B cell (primary cell): ENCODE results near the gene MAP3K20. TPM values are rescaled to one million over a fixed set of nuclear protein-coding genes. Genes with fewer than 3 reads are reported as not detected.

Source experiments
- ATAC-seq: fragments of 200-7000 bp; cut with Tn5 transposase; one replicate; pipeline ENCODE4 v1.10.0; 2021; ENCODE audit warnings: low read depth, mild to moderate bottlenecking, moderate number of reproducible peaks, moderate library complexity
- CTCF ChIA-PET: fragments of 350-600 bp; sonication (Branson Sonifier 250); formaldehyde crosslinking; loops from one replicate; lab custom pipeline; 2021; ENCODE audit warnings: antibody characterized with exemption, inconsistent platforms; lab: Charles Lee
- POLR2A ChIA-PET: fragments of 350-600 bp; sonication (Branson Sonifier 250); formaldehyde crosslinking; loops from one replicate; lab custom pipeline; 2021; ENCODE audit warnings: antibody characterized with exemption; lab: Charles Lee
- DNase-seq: peaks from one replicate; pipeline ENCODE4 v3.0.0; 2013
- H2AFZ ChIP-seq: 2 replicates; pipeline ENCODE4 v1.6.1; 2012; ENCODE audit warnings: mild to moderate bottlenecking, low read depth, low read length; ENCODE audit not compliant: insufficient read depth, poor library complexity, severe bottlenecking
- H3K27ac ChIP-seq, 2 donors: 1 replicate in 1 of 2; 2 replicates in 1 of 2; pipeline ENCODE4 v1.5.1; 2012 to 2013; ENCODE audit warnings: low read length in 2 of 2, mild to moderate bottlenecking in 2 of 2, moderate library complexity in 1 of 2
- H3K27me3 ChIP-seq, 4 experiments: fragments of 200-600 bp in 1 of 4; sonication (generic) in 1 of 4; replicated peaks in 1 of 4; 1 replicate in 2 of 4; 2 replicates in 2 of 4; pipeline versions ENCODE4 v1.6.1 to v1.7.0; 2013 to 2016; ENCODE audit warnings: low read length in 3 of 4, mild to moderate bottlenecking in 2 of 4, mixed read lengths in 1 of 4, moderate library complexity in 1 of 4; ENCODE audit not compliant: insufficient read depth in 4 of 4, control insufficient read depth in 3 of 4; ENCODE audit errors: control extremely low read depth in 1 of 4
- H3K36me3 ChIP-seq, 2 experiments: replicated peaks in 1 of 2; 1 replicate in 1 of 2; 2 replicates in 1 of 2; pipeline versions ENCODE4 v1.6.1 to v1.7.1; 2013; ENCODE audit warnings: low read length in 1 of 2; ENCODE audit not compliant: insufficient read depth in 2 of 2, control insufficient read depth in 1 of 2; ENCODE audit errors: control extremely low read depth in 1 of 2, extremely low read depth in 1 of 2
- H3K4me1 ChIP-seq, 2 donors: fragments of 200-600 bp in 1 of 2; sonication (generic) in 1 of 2; 1 replicate in 1 of 2; 2 replicates in 1 of 2; pipeline versions ENCODE4 v1.5.1 to v1.6.1; 2013 to 2017; ENCODE audit warnings: low read length in 2 of 2; ENCODE audit not compliant: control insufficient read depth in 2 of 2, insufficient read depth in 2 of 2
- H3K4me2 ChIP-seq: replicated peaks from 2 replicates; pipeline ENCODE3; 2012; ENCODE audit warnings: mild to moderate bottlenecking, low read depth, low read length; ENCODE audit not compliant: poor library complexity, severe bottlenecking
- H3K4me3 ChIP-seq, 5 experiments: fragments of 200-600 bp in 1 of 5; sonication (generic) in 1 of 5; 1 replicate in 3 of 5; 2 replicates in 2 of 5; pipeline versions ENCODE4 v1.5.1 to v1.7.0; 2011 to 2016; ENCODE audit warnings: low read length in 4 of 5, mild to moderate bottlenecking in 4 of 5, low read depth in 2 of 5, control low read depth in 1 of 5, moderate library complexity in 1 of 5; ENCODE audit not compliant: insufficient read depth in 1 of 5; ENCODE audit errors: control extremely low read depth in 1 of 5, extremely low read depth in 1 of 5
- H3K79me2 ChIP-seq: fragments of 200-600 bp; sonication (generic); one replicate; pipeline ENCODE4 v1.6.0; 2016; ENCODE audit warnings: low read length; ENCODE audit not compliant: control insufficient read depth, insufficient read depth
- H3K9ac ChIP-seq: fragments of 200-600 bp; sonication (generic); 2 replicates; pipeline ENCODE4 v1.6.1; 2017; ENCODE audit warnings: mild to moderate bottlenecking, low read length, moderate library complexity
- H3K9me3 ChIP-seq, 3 donors: one replicate each; pipeline versions ENCODE4 v1.6.1 to v1.7.1; 2013; ENCODE audit warnings: low read length in 2 of 3; ENCODE audit not compliant: control insufficient read depth in 2 of 3, insufficient read depth in 1 of 3; ENCODE audit errors: control extremely low read depth in 1 of 3
- H4K20me1 ChIP-seq: 2 replicates; pipeline ENCODE4 v1.6.0; 2012; ENCODE audit warnings: mild to moderate bottlenecking, low read length; ENCODE audit not compliant: insufficient read depth, control insufficient read depth, poor library complexity, severe bottlenecking
- H3K27ac Mint-ChIP-seq: one replicate; pipeline ENCODE4 v1.8.0; 2021; ENCODE audit warnings: mixed read lengths
- H3K27me3 Mint-ChIP-seq: one replicate; pipeline ENCODE4 v1.8.0; 2021; ENCODE audit warnings: mixed read lengths
- H3K4me1 Mint-ChIP-seq: one replicate; pipeline ENCODE4 v1.8.0; 2021; ENCODE audit warnings: mixed read lengths
- H3K4me3 Mint-ChIP-seq: one replicate; pipeline ENCODE4 v1.8.0; 2021; ENCODE audit warnings: mixed read lengths
- H3K9me3 Mint-ChIP-seq: one replicate; pipeline ENCODE4 v1.8.0; 2022; ENCODE audit warnings: mixed read lengths; ENCODE audit not compliant: insufficient read depth
- EZH2 ChIP-seq: IDR thresholded peaks from 2 replicates; pipeline ENCODE4 v1.6.1; 2012; ENCODE audit warnings: borderline replicate concordance, low read depth, mild to moderate bottlenecking, moderate library complexity, low read length; ENCODE audit not compliant: insufficient read depth, poor library complexity, severe bottlenecking
- WGBS: methylation state at CpG from one replicate; pipeline ENCODE4 v1.1.5; 2013; ENCODE audit warnings: missing lambda C conversion rate; ENCODE audit not compliant: insufficient coverage; 5-methylcytosine and 5-hydroxymethylcytosine counted together
- intact Hi-C: fragments of 100-400 bp; cut with micrococcal nuclease; formaldehyde crosslinking; loops from one replicate; pipeline ENCODE4 v1.10.0; 2022
- polyA plus RNA-seq: library from polyadenylated mRNA; depleted of rRNA; stranded (reverse); fragments of >200 nt; gene quantifications from 2 replicates; pipeline ENCODE4 v1.2.3, GENCODE V29; 2012
- total RNA-seq, 2 donors: library from RNA; stranded (reverse); fragments of 120-200 nt in 1 of 2; gene quantifications; 1 replicate in 1 of 2; 2 replicates in 1 of 2; pipeline versions ENCODE4 v1.2.3 to v1.2.4, GENCODE V29; 2013 to 2022
- TF ChIP-seq, protein P1 (sequence below): fragments of 200-600 bp; IDR thresholded peaks from one replicate; pipeline ENCODE4 v1.8.0; 2022; ENCODE audit warnings: antibody characterized with exemption, mild to moderate bottlenecking

Gene MAP3K20
- total and polyA plus RNA-seq, 2 donors (not counting 1 experiment from before 2014, with no cell fraction given), result 2.2 to 9.1 TPM

DNA sequence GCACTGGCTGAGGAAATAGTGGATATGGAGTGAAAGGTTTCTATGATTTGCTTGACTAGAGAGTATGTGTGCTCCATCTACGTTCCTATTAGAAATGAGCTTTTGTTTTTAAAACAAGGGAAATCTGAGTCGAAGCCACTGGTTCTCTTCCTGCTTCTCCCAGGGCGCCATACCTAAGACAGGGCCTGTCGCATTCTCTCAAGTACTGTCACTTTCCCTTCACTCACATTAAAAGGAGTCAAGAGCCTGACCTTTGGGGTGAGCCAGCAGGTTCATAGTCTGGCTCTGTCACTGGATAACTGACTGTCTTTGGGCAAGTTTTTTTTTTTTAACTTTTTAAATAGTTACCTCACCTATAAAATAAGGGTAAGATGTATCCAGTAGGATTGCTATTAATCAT is 121.0 kb downstream of the MAP3K20 start:
- intact Hi-C loops, result no loop called here
- Histone ChIP-seq H3K9me3 (no peaks in the 10 kb centered on the region), H3K27ac (no peak overlapping the region), H3K4me2 (no peak overlapping the region), H3K4me1 (no peaks in the 10 kb centered on the region), H3K27me3 (no peaks in the 10 kb centered on the region), H3K79me2 (no peaks in the 10 kb centered on the region), H3K9ac (no peak overlapping the region), H3K36me3 (peaks cover 0 to 11% of the 10 kb centered on the region in 2 experiments), H3K4me3 (no peak overlapping the region), H4K20me1 (no peaks in the 10 kb centered on the region), H2AFZ (no peak overlapping the region)
- Mint-ChIP-seq H3K27ac (no peak overlapping the region), H3K4me1 (no peaks in the 10 kb centered on the region), H3K9me3 (no peaks in the 10 kb centered on the region), H3K27me3 (no peaks in the 10 kb centered on the region), H3K4me3 (no peak overlapping the region)
- CTCF ChIA-PET, result interaction anchor here (1.1 kb wide), 1 partner anchor 14 kb away, joined by 5 read pairs; no protein-coding TSS in a partner anchor
- ATAC-seq (no peak), DNase-seq (no peak)
- POLR2A ChIA-PET, result no interaction called here
- WGBS, result 96% methylated on average over 4 of the region's 4 CpGs
- TF ChIP-seq, protein P1, sequence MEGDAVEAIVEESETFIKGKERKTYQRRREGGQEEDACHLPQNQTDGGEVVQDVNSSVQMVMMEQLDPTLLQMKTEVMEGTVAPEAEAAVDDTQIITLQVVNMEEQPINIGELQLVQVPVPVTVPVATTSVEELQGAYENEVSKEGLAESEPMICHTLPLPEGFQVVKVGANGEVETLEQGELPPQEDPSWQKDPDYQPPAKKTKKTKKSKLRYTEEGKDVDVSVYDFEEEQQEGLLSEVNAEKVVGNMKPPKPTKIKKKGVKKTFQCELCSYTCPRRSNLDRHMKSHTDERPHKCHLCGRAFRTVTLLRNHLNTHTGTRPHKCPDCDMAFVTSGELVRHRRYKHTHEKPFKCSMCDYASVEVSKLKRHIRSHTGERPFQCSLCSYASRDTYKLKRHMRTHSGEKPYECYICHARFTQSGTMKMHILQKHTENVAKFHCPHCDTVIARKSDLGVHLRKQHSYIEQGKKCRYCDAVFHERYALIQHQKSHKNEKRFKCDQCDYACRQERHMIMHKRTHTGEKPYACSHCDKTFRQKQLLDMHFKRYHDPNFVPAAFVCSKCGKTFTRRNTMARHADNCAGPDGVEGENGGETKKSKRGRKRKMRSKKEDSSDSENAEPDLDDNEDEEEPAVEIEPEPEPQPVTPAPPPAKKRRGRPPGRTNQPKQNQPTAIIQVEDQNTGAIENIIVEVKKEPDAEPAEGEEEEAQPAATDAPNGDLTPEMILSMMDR, result no peak
- no peak for TF ChIP-seq EZH2

DNA sequence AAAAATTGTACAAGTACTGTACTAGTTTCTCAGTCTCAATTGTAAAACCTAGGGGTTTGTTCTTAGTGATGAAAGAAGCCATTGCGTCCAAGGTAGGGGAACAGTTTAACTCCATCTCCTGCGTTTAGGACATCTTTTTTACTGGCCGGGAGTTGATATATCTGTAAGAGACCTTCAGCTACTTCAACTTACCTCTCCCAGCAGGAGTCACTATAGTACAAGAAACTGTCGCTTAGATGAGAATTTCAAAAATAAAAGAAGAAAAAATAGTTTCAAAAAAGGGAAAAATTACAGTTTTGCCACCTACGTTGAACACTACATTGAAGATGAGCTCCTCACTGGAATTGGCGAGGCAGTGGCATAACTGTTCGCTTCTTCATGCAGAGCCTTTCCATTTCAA is 122.7 kb downstream of the MAP3K20 start:
- TF ChIP-seq, protein P1, result no peak
- no peak for TF ChIP-seq EZH2
- no peak overlapping the region for H3K4me2 ChIP-seq
- no peaks in the 10 kb centered on the region for H4K20me1 ChIP-seq
- H3K4me1 ChIP-seq, result no peaks in the 10 kb centered on the region
- no peaks in the 10 kb centered on the region for H3K9me3 ChIP-seq
- H3K27me3 ChIP-seq, result no peaks in the 10 kb centered on the region
- no peak overlapping the region for H3K9ac ChIP-seq
- Mint-ChIP-seq H3K9me3 (no peaks in the 10 kb centered on the region), H3K4me1 (no peaks in the 10 kb centered on the region), H3K27ac (no peak overlapping the region), H3K27me3 (no peaks in the 10 kb centered on the region), H3K4me3 (no peak overlapping the region)
- ChIA-PET CTCF (interaction anchor here (0.8 to 3.9 kb wide), 3 partner anchors 13 to 172 kb away, joined by 3 to 19 read pairs (median 6); no protein-coding TSS in a partner anchor), POLR2A (no interaction called here)
- intact Hi-C loops, result no loop called here
- WGBS, result 95% methylated on average over 3 of the region's 7 CpGs
- DNase-seq, result no peak
- peaks cover 0 to 11% of the 10 kb centered on the region in 2 experiments for H3K36me3 ChIP-seq
- H2AFZ ChIP-seq, result no peak overlapping the region
- ATAC-seq, result no peak
- no peak overlapping the region for H3K4me3 ChIP-seq
- no peaks in the 10 kb centered on the region for H3K79me2 ChIP-seq
- H3K27ac ChIP-seq, result no peak overlapping the region
